OCI-LY3 (cell line): ENCODE data around the gene PTH2R.

ENCODE experiments used
- CTCF ChIP-seq: fragments of 200-600, 300-600 bp; sonication (generic); IDR thresholded peaks from 2 replicates; pipeline ENCODE4 v1.5.1; 2014; ENCODE audit warnings: antibody characterized with exemption, low read length, low read depth
- EZH2phosphoT487 ChIP-seq: fragments of 200-600 bp; shearing (Covaris generic); IDR thresholded peaks from 2 replicates; pipeline ENCODE4 v1.6.1; 2018; ENCODE audit warnings: antibody characterized with exemption, mixed run types, low read depth

- no peak for TF ChIP-seq CTCF
- no peak for TF ChIP-seq EZH2phosphoT487
Observed at GRCh38 chr2:208491641-208492040, 85.0 kb downstream of the PTH2R start.
